Right atrium auricular region (tissue), 2 donors: ENCODE data around the gene ZDHHC22. TPM values are rescaled to one million over a fixed set of nuclear protein-coding genes. Genes with fewer than 3 reads are reported as not detected.

ENCODE experiments used
- DNase-seq: peaks from one replicate; pipeline ENCODE4 v3.0.0-alpha.2; 2019; ENCODE audit warnings: low spot score
- H3K27ac ChIP-seq, 2 donors: fragments of 200-600 bp; sonication (generic); 1 replicate in 1 of 2; 2 replicates in 1 of 2; pipeline ENCODE4 v1.5.1; 2016 to 2019
- H3K27me3 ChIP-seq, 2 donors: fragments of 200-600 bp; sonication (generic); one replicate each; pipeline versions ENCODE4 v1.5.1 to v1.6.0; 2017 to 2019
- H3K36me3 ChIP-seq: fragments of 200-600 bp; sonication (generic); one replicate; pipeline ENCODE4 v1.5.1; 2016
- H3K4me1 ChIP-seq, 2 donors: fragments of 200-600 bp; sonication (generic); one replicate each; pipeline versions ENCODE4 v1.5.1 to v1.6.0; 2017 to 2019
- H3K4me3 ChIP-seq, 2 donors: fragments of 200-600 bp; sonication (generic); 1 replicate in 1 of 2; 2 replicates in 1 of 2; pipeline ENCODE4 v1.5.1; 2017 to 2019; ENCODE audit warnings: mild to moderate bottlenecking in 1 of 2, moderate library complexity in 1 of 2
- H3K9me3 ChIP-seq, 2 donors: fragments of 200-600 bp; sonication (generic); one replicate each; pipeline ENCODE4 v1.5.1; 2019
- total RNA-seq, 2 donors: library from RNA; depleted of rRNA; stranded (reverse); fragments of >200 nt; gene quantifications; one replicate each; pipeline ENCODE4 v1.1.0, GENCODE V29; 2016
- TF ChIP-seq, protein P1 (sequence below), 2 donors: fragments of 200-600 bp; sonication (generic); IDR thresholded peaks; one replicate each; pipeline ENCODE4 v1.5.1; 2019; ENCODE audit warnings: antibody characterized with exemption in 2 of 2

ZDHHC22 gene
- total RNA-seq, 2 donors from 2014 or later: not detected

GRCh38 chr14:77097700-77098528, 43.7 kb downstream of the ZDHHC22 start, which contains the start of gene CIPC:
Gene CIPC (plus strand): TSS chr14:77098258. CDS start chr14:77105709, 7,451 bp downstream.
- no peaks in the 10 kb centered on the region for H3K36me3 ChIP-seq
- TF ChIP-seq, protein P1, sequence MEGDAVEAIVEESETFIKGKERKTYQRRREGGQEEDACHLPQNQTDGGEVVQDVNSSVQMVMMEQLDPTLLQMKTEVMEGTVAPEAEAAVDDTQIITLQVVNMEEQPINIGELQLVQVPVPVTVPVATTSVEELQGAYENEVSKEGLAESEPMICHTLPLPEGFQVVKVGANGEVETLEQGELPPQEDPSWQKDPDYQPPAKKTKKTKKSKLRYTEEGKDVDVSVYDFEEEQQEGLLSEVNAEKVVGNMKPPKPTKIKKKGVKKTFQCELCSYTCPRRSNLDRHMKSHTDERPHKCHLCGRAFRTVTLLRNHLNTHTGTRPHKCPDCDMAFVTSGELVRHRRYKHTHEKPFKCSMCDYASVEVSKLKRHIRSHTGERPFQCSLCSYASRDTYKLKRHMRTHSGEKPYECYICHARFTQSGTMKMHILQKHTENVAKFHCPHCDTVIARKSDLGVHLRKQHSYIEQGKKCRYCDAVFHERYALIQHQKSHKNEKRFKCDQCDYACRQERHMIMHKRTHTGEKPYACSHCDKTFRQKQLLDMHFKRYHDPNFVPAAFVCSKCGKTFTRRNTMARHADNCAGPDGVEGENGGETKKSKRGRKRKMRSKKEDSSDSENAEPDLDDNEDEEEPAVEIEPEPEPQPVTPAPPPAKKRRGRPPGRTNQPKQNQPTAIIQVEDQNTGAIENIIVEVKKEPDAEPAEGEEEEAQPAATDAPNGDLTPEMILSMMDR (IDR thresholded peaks at IDR 0.05): no peak
- peak within 1 kb of the TSS; percentile 74 to 80 for H3K4me3 ChIP-seq
- H3K9me3 ChIP-seq: no peaks in the 10 kb centered on the region
- H3K4me1 ChIP-seq: peaks cover 0 to 59% of the 10 kb centered on the region in 2 donors
- DNase-seq: peak; percentile 100
- peak within 1 kb of the TSS; percentile 96 to 97 for H3K27ac ChIP-seq
- no peaks in the 10 kb centered on the region for H3K27me3 ChIP-seq

DNA sequence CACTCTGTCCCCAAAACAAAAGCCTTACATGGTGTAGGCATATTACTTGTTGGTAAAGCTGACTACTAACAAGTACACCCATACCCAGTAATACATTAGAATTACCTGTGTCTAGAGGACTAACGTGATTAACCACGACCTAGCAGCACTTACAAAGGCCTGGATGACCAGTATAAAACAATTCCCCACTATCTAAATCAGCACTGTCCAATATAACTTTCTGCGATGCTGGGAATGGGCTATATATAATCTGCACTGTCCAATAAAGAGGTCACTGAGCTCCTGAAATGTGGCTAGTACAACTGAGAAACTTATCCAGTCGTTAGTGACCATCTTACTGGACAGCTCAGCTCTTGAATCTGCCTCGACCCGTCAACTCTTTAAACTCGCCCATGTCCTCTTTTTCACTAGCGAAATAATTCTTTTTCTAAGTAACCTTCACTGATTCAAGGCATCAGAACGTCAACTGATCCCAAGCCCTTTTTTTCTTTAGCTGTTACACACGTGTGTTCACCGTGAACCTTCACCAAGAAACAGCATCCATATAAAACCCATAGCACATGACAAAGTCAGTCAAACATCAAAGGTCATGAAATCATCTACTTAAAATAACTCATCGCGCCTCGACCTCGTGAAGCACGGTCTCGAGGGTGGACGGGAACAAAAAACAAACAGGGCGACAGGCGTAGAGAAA, 44.4 kb downstream of the ZDHHC22 start:
- Histone ChIP-seq H3K4me1 (peaks cover 0 to 51% of the 10 kb centered on the region in 2 donors), H3K27me3 (no peaks in the 10 kb centered on the region), H3K36me3 (no peaks in the 10 kb centered on the region), H3K9me3 (peaks cover 0 to under 1% of the 10 kb centered on the region in 2 donors), H3K27ac (peak overlapping the region; percentile 96 to 97), H3K4me3 (peak overlapping the region; percentile 37 to 74)
- no peak for DNase-seq
- TF ChIP-seq, protein P1 (IDR thresholded peaks at IDR 0.05): no peak

DNA sequence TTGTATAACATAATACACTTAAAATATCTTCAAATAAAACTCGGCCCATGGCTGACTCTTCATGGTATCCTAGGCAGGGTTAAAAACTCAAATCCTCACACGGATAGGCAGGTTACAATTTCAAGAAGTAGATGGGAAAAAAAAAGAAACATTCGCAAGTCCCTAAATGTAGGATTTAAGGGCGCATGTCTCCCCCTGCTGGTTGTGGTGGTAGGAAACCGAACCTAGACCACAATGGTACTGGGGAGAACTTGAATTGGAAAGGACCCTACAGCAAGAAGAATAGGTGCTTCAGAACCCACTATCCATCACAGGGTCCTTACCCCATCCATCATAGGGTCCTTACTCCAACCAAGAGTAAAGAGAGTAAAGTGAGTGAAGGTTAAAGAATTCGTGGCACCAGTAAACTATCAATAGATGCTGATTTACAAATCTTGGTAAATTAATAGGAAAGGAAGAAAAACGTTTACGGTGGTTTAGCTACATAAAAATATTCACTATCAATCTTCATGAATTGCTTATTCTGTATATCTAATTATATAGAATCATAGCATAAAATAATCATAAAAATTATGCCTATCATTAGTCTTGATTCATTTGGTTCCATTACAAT, 46.8 kb downstream of the ZDHHC22 start:
- TF ChIP-seq, protein P1 (IDR thresholded peaks at IDR 0.05): peak; percentile 45 to 83
- peak overlapping the region in 1 of 2 donors; percentile 29 for H3K27ac ChIP-seq
- peaks cover 7 to 17% of the 10 kb centered on the region in 2 donors for H3K9me3 ChIP-seq
- peak; percentile 82 for DNase-seq
- no peak overlapping the region for H3K4me3 ChIP-seq
- no peaks in the 10 kb centered on the region for H3K36me3 ChIP-seq
- peaks cover 0 to 30% of the 10 kb centered on the region in 2 donors for H3K4me1 ChIP-seq
- H3K27me3 ChIP-seq: no peaks in the 10 kb centered on the region

DNA sequence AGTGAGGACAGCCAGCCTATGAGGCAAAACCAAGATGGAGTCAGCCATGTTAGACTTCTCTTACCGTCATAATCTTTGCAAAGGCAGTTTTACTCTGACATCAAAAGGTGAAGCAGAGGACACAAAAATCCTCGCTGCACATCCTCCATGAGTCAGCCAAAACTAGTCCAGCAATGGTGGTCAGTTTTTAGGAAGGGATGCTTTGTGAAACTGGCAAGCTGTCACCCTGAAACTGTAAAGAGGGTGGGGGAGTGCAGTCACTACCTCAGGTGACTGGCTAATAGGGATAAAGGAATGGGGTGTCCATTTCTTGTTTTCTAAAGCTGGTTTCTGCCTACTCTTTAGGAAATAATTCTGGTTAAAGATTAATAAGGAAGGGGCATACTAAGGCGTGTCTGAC, 48.9 kb downstream of the ZDHHC22 start:
- Histone ChIP-seq H3K27me3 (no peaks in the 10 kb centered on the region), H3K4me3 (no peak overlapping the region), H3K36me3 (no peaks in the 10 kb centered on the region), H3K9me3 (peaks cover 7 to 17% of the 10 kb centered on the region in 2 donors), H3K27ac (no peak overlapping the region), H3K4me1 (peaks cover 0 to 19% of the 10 kb centered on the region in 2 donors)
- DNase-seq: no peak
- TF ChIP-seq, protein P1 (IDR thresholded peaks at IDR 0.05): no peak

GRCh38 chr14:77091518-77091917, 50.1 kb downstream of the ZDHHC22 start:
- H3K36me3 ChIP-seq: no peaks in the 10 kb centered on the region
- DNase-seq: no peak
- TF ChIP-seq, protein P1 (IDR thresholded peaks at IDR 0.05): no peak
- peaks cover 7 to 17% of the 10 kb centered on the region in 2 donors for H3K9me3 ChIP-seq
- H3K27me3 ChIP-seq: no peaks in the 10 kb centered on the region
- no peak overlapping the region for H3K4me3 ChIP-seq
- H3K4me1 ChIP-seq: peaks cover 0 to 11% of the 10 kb centered on the region in 2 donors
- H3K27ac ChIP-seq: no peak overlapping the region
